NCI-H2081 treated with DMSO at 0.1 percent for 48 hours (cell line): ENCODE data around the gene HIVEP3.

Experiments used
- DNase-seq: peaks from one replicate; lab custom pipeline; 2025; lab: John Stamatoyannopoulos, UW

Gene HIVEP3

DNA sequence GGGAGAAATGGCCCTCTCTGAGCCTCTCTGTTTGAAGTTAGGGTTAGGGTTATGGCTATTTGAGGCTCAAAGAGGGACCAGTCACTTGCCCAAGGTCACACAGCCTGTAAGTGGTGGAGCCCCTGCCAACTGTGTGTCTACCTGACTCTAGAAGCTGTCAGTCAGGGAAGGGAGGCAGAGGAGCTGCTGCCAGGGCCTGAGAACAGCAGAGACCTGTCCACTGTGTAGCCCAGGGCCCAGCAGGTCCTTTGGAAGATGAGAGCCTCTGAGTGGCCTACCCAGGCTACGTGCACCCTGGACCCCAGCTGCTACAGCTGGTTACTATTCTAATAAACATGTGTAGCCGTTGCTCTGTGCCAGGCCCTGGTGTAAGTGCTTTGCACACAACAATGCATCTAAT, 419.1 kb downstream of the HIVEP3 start:
- no peak for DNase-seq

DNA sequence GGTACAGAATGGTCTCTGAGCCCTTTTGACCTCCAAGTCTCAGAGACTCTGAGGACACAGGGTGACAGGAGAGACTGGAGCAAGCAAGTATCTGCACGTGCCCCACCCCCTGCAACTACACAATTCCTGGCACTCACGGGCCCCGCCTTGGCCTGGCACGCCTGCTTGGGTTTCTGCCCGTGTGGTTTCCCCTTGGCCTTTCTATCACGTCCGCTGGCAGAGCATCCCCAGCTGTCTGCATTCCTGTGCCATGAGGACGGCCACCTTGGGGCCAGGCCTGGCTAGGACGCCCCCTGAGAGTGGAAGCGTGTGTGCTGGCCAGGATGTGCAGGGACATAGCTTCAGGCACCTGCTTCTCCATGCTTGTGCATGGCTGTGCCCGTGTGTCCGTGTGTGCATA, 419.9 kb downstream of the HIVEP3 start:
- DNase-seq, result no peak

DNA sequence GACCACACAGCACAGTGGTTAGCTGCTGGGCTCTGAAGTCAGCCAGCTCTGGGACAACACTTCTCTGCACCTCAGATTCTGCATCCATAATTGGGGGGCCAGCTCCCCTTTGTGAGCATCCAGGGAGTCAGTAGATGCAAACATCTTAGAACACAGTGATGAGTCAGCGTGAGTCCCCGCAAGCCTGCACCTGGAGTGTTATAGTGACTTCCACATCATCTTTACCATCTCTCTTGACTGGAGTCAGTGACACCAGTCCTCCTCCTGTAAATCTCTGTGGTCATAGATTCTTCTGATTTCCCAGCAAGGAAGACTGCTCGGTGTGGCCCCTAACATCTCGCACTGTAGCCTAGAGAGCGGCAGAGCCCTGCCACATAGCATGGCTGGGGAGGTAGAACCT, 420.3 kb downstream of the HIVEP3 start:
- no peak for DNase-seq

DNA sequence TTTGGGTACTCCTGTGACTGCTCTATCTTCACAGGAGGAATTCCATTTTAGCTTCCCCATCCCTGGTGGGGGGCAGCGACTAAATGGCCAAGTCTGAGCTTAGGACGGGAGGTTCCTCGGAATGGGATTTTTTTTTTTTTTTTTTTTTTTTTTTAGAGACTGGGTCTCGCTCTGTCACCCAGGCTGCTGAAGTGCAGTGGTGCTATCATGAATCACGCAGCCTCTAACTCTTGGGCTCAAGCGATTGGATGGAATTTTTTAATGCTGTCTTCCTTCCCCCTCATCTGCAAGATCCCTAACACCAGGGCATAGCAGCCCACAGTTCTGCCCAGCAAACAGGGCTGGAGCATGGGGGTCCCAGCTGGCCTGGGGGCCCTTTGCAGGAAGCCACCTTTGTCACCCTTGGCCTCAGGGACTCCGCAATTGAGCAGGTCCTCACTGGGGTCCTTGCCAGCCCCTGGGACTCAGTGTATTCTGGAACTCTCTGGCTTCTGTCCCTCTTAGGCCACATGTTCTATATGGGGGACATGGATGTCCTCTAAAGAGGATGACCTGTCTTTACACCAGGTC, 421.2 kb downstream of the HIVEP3 start:
- no peak for DNase-seq

DNA sequence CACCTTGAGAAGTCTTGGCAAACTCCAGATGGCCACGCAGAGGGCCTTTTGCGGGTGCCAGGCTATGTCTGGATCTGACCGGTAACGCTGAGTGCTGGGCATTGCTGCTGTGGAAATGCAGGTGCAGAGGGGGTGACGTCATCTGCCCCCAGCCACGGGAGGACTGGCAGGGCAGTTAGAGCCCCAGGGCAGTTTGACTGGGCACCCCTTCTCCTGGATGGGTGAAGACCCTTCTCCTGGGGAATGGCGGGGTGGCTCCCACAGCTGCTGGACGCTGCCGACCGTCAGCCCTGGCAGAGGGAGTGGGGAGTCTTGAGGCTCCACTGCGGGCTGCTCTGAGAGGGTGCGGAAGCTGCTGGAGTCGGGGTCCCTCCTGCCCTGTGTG, 421.7 kb downstream of the HIVEP3 start:
- DNase-seq, result no peak

DNA sequence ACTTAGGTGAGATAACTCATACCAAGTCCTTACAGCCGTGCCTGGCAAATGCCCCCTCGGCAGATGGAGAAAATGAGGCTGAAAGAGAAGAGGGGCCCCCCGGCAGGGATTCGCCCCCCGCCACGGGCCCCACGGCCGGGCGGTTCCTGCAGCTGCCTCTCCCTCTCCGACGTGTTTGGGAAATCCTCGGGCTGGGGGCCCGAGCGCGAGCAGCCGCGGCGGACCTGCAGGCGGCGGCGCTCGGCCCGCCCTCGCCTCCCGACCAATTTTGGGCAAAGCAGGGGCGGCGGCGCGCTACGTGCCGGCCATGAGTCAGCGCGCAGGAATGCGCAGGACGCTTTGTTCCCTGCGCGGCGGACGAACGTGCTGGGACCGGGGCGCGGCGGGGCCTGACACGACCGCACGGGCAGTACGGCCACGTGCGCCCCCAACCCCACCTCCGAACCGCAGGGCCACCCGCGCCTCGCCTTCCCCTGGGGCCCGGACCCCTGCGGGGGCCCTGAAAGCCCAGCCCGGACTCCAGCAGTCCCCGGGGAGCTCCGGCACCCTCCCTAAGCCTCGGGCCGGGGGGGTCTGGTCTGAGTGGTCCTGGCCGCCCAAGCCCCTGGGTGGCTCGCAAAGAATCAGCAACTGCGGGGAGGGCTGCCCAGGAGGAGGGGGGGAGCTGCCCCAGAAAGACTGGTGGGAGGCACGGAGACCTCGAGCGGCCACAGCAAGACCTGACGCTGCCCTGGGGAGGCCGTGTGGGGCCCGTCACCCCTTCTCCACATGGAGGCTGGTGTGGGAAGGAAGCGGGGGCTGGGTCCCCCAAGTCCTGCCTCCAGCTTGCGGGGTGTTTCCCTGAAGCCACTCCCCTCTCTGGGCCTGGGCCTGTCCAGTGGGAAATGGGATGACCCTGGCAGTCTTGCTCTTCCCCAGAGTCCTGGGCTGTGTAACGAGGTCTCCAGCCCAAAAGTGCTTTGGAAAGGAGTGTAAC, 422.4 kb downstream of the HIVEP3 start:
- no peak for DNase-seq

DNA sequence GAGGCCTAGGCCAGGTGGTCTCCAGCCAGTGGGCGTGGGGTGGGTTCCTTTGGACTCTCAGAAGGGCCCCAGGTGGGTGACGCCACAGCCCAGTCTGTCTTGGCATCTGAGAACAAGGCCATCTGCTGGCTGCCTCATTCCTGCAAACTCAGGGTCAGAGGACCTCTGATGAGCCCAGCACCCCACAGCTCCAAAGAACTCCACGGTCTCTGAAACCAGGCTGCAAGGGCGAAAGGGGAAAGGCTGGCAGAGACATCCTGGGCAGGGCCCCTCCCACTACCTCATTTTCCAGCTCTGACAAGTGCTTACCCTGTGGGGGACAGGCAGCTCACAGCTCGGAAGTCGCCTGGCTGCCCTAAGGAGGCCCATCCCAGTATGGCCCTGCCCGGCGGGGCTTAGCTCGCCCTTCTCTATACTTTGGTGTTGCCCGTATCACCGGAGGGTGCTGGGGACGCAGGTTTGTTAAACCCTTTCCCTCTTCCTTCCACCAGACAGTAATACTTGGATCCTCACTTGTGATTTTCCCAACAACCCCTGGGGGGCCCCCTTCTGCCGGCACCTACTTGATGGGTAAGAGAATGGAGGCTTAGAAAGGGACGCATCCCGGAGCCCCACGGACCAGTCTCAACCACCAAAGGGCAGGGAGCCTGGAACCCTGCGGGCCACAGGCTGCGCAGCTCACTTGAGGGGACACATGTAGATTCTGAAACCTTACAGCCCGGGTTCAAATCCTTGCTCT, 423.3 kb downstream of the HIVEP3 start:
- DNase-seq, result no peak

DNA sequence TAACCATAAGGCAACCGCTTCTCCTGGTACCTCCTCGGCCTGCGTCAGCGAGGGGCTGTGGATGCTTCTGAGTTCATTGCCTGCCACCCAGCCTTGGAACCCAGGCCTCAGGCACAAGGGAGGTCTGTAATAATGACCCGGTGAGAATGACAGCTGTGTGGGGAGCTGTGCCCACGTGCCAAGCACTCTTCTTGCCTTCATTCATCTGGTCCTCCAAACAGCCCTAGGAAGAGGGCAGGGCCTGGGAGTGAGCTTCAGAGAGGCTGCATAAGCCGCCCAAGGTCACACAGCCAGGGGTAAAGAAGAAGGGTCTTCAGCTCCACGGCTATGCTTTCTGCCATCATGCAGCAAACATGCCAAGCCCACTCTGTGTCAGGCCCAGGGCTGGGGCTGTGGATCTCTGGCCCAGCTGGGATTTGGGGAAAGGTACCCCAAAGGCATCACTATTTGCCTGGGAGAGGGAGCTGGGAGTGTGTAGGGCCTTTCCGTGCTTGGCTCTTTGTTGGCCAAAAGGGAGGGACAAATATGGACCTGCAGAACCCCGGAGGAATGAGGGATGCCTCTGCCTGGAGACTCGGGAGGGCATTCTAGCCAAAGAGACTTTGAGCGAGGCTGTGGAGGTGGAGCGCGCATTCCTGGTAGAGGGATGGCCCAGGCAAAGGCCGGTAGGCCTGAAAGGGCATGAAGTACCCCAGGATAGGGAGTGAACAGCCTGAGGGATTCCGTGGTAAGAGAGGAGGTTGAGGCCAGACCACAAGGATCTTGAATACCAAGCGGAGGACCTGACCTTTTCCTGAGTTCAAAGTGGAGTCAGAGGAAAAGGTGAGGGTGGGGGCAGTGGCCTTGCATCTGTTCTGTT, 424.1 kb downstream of the HIVEP3 start:
- DNase-seq, result no peak

DNA sequence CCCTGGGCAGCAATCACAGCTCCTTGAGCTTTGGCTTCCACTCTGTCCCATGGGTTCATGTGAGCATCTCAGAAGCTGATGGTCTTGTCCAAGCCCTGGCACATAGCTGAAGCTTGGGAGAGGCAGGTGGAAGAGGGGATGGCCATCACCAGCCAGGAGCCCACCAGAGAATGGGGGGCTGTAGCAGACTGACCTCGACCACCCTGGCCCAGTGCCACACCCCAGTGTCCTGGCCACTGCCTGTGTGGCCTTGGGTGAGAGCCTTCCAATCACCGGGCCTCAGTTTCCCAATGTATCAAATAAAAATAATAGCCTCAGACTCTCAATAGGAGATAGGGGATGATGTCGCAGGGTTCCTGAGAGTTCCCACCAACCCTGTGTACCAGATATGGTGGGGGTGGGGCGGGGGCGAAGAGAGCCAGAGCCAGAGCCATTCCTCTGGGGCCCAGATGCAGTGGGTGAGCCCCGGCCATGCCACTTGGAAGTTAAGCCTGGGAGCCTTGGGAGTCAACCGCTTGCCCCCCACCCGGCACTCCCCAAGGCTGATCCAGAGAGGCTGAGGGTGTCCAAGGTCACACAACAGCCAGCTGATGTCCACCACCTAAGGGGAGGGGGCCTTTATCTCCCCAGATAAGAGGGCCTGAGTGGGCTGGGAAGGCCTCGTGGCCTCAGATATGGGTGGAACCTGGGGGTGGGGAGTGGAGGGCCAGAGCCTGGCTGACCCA, 424.9 kb downstream of the HIVEP3 start:
- DNase-seq, result no peak

DNA sequence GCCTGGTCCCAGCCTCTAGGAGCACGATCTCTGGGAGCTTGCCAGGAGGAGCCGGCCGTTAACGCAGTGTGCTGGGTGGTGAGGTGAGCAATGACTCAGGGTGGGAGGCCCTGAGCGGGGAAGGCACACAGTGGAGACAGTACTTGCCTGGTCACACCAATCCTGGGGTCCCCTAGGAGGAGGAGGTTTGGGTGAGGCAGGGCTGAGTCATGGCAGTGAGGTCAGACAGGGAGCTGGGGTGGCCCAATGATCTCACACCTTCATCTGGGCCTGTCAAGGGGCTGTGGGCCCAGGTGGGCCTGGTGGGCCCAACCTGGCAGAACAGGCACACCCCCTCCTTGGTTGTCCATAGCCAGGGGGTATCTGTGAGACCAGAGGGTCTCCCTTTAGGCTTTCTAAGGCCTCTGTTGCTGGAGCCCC, 425.6 kb downstream of the HIVEP3 start:
- DNase-seq, result no peak

- no peak for DNase-seq
Observed at GRCh38 chr1:41492341-41492848, 426.3 kb downstream of the HIVEP3 start.

- DNase-seq, result no peak
Observed at GRCh38 chr1:41490911-41491310, 427.8 kb downstream of the HIVEP3 start.

- no peak for DNase-seq
Observed at GRCh38 chr1:41489561-41489960, 429.2 kb downstream of the HIVEP3 start.

GRCh38 chr1:41488040-41488951, 430.4 kb downstream of the HIVEP3 start:
- DNase-seq, result no peak

- DNase-seq, result no peak
Observed at GRCh38 chr1:41487126-41488039, 431.3 kb downstream of the HIVEP3 start.

GRCh38 chr1:41486371-41487125, 432.2 kb downstream of the HIVEP3 start:
- DNase-seq, result no peak

GRCh38 chr1:41486053-41486370, 432.7 kb downstream of the HIVEP3 start:
- no peak for DNase-seq

- DNase-seq, result no peak
Observed at GRCh38 chr1:41485605-41486004, 433.1 kb downstream of the HIVEP3 start.
